HG03442 (cell line): ENCODE measurements around the gene AGRN.
"Not testable (repeated sequence)": the region's sequence is repeated elsewhere in the genome, so short reads cannot be mapped to it uniquely, and the experiment has no call there.

ENCODE experiments used
- ATAC-seq: cut with Tn5 transposase; IDR thresholded peaks from one replicate; pipeline ENCODE4 v1.9.1; 2021; ENCODE audit warnings: mild to moderate bottlenecking, moderate library complexity; ENCODE audit not compliant: unreplicated experiment

Gene AGRN

GRCh38 chr1:1088801-1089680 is 69.1 kb downstream of the AGRN start:
- ATAC-seq, result no peak

DNA sequence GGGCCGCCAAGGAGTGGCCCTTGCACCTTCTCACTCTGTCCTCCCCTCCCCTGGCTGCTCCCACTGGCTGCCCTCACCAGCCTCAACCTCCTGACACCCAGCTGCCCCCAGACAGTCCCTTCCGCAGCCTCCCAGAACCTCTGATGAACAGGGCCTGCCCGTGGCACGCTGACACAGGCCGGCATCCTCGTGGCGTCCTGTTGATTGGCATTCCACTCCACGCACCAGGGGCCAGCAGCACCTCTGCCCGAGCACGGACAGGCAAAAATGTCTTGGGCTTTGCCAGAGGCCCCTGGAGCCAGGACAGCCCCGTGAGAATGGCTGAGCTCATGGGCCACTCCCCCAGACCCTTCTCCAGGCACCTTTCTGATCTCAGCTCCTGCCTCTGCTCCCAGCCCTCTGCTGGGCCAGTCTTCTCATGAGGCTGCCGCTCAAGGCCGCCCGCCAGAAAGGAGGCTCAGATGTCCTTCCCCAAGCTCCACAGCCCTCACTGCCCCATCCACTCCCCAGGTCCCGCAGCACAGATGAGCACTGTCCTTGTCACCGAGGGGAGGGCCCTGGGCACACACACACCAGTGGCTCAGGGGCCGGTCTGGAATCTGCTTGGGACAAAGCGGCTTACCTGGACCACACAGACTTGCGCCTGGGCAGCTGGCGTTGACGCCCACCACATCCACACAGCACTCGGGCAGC is 70.0 kb downstream of the AGRN start:
- no peak for ATAC-seq

- ATAC-seq, result no peak
Measured at GRCh38 chr1:1090424-1091343, 70.8 kb downstream of the AGRN start.

DNA sequence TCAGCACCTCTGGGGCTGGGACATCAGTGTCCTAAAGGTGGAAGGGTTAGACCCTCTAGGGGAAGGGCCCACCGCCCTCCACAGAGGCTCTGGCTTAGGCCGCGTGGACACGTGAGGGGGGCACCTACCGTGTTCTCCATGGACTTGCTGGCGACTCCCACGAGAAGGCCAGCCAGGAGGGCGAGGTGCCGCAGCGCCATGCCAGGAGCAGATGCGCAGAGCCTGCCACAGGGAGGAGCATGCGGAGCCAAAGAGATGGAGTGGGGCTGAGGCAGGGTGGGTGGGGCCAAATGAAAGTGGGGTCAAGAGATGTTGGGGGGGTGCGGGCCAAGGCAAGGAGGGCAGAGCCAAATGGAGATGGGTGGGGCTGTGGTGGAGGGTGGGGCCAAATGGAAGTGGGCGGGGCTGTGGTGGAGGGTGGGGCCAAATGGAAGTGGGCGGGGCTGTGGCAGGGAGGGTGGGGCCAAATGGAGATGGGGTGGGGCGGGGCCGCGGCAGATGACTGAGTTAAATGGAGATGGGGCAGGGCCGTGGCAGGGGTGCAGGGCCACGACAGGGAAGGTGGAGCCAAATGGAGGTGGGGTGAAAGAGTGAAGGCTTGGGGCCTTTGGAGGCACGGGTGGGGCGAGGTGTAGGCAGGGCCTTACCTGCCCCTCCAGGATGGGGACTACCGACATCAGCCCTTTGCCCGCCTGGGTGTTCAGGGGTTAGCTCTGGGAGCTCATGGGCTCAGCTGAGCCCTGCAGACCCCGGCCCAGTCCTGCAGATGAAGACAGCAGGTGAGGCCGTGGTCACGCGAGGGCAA is 71.6 kb downstream of the AGRN start:
- ATAC-seq, result no peak

GRCh38 chr1:1092149-1092855 is 72.4 kb downstream of the AGRN start:
- no peak for ATAC-seq

DNA sequence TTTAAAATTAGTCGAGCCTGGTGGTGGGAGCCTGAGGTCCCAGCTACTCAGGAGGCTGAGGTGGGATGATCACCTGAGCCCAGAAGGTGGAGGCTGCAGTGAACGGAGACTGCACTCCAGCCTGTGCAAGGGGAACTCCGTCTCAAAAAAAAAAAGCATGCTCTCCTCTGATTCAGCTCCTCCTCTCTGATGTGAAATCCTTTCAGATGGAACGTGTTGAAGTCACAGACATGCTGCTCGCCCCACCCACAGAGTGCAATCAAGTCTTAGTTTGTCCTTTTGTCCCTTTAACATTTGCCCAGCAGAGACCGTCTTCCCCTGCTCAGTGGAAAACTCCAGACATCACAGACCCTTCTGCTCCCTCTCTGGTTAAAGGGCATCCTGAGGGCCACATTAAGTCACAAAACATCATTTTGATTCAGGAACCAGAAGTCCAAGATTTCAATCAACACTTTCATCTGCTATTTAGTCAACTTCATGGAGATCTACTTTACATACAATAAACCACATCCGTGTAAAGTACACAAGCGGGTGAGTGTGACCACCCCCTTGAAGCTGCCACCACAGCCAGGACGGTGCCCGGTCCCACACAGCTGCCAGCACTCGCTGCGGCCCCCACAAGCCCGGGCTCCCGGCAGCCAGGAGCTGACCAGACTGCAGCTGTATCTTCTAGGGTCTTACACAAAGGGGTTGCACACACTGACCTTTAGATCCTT is 73.1 kb downstream of the AGRN start:
- no peak for ATAC-seq

- ATAC-seq, result no peak
Measured at GRCh38 chr1:1093610-1093943, 73.7 kb downstream of the AGRN start.

- no peak for ATAC-seq
Measured at GRCh38 chr1:1094981-1095380, 75.1 kb downstream of the AGRN start.

GRCh38 chr1:1096136-1096535 is 76.2 kb downstream of the AGRN start:
- not testable (repeated sequence) for ATAC-seq

GRCh38 chr1:1098681-1099421 is 78.9 kb downstream of the AGRN start:
- ATAC-seq, result no peak

DNA sequence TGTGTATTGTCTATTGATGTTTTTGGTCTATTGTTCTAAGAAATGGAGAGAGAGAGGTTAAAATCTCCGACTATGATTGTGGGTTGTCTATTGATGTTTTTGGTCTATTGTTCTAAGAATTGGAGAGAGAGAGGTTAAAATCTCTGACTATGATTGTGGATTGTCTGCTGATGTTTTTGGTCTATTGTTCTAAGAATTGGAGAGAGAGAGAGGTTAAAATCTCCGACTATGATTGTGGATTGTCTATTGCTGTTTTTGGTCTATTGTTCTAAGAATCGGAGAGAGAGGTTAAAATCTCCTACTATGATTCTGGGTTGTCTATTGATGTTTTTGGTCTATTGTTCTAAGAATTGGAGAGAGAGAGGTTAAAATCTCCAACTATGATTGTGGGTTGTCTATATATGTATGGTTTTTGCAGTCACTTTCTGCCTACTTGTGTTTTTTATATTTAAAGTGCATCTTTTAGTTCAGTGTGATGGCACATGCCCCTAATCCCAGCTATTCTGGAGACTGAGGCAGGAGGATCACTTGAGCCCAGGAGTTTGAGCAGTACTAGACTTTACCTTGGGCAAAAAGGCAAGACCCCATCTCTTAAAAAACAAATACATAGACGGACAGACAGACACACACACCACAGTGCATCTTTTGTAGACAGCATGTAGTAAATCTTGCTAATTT is 79.7 kb downstream of the AGRN start:
- no peak for ATAC-seq

GRCh38 chr1:1100296-1100695 is 80.4 kb downstream of the AGRN start:
- no peak for ATAC-seq

GRCh38 chr1:1101503-1101902 is 81.6 kb downstream of the AGRN start:
- ATAC-seq, result no peak

DNA sequence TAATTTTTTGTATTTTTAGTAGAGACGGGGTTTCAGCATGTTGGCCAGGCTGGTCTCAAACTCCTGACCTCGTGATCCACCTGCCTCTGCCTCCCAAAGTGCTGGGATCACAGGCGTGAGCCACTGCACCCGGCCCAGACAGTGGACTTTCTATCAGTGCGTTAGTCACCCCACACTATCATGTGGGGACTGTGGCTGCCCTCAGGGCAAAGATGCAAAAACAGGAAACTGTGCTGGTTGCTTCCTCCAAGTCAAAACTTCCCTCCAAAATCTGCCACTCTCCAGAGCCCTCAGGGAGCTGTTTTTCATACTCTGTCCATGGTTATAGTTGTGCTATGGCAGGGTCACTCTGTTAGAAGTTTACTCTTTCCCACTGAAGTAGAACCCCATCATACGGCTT is 84.2 kb downstream of the AGRN start:
- ATAC-seq, result not testable (repeated sequence)
